D721Med (cell line): ENCODE measurements around the gene SAP130.
"Not testable (repeated sequence)": the region's sequence is repeated elsewhere in the genome, so short reads cannot be mapped to it uniquely, and the experiment has no call there.

Experiments used
- DNase-seq: peaks from one replicate; pipeline ENCODE4 v3.0.0; 2011; ENCODE audit warnings: low spot score; ENCODE audit not compliant: insufficient read length
- FAIRE-seq: peaks from 2 replicates; lab custom pipeline; 2011; peaks lifted over from hg19 to GRCh38; lab: Jason Lieb, UNC
- TF ChIP-seq, protein P1 (sequence below): IDR thresholded peaks from 2 replicates; pipeline ENCODE4 v1.5.1; 2012; ENCODE audit warnings: mild to moderate bottlenecking, control low read depth; ENCODE audit not compliant: insufficient read depth; ENCODE audit errors: missing control alignments

The SAP130 gene

DNA sequence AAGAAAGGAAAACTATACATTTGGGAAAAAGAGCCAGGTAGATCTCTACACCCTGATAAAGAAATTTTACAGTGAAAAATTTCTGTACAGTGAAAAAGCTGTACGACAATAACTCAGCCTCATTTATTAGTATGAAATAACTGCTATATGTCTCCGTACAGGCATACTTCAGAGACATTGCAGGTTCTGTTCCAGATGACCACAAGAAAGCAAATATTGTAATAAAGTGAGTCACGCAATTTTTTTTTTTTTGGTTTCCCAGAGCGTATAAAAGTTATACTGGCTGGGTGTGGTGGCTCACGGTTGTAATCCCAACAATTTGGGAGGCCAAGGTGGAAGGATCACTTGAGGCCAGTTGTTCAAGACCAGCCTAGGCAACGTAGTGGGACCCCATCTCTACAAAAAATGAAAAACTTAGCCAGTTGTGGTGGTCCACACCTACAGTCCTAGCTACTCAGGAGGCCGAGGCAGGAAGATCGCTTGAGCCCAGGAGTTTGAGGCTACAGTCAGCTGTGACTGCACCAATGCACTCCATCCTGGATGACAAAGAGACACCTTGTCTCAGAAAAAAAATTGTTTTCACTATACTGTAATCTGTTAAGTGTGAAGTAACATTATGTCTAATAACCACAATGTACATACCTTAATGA is 113.9 kb downstream of the SAP130 start:
- TF ChIP-seq, protein P1, sequence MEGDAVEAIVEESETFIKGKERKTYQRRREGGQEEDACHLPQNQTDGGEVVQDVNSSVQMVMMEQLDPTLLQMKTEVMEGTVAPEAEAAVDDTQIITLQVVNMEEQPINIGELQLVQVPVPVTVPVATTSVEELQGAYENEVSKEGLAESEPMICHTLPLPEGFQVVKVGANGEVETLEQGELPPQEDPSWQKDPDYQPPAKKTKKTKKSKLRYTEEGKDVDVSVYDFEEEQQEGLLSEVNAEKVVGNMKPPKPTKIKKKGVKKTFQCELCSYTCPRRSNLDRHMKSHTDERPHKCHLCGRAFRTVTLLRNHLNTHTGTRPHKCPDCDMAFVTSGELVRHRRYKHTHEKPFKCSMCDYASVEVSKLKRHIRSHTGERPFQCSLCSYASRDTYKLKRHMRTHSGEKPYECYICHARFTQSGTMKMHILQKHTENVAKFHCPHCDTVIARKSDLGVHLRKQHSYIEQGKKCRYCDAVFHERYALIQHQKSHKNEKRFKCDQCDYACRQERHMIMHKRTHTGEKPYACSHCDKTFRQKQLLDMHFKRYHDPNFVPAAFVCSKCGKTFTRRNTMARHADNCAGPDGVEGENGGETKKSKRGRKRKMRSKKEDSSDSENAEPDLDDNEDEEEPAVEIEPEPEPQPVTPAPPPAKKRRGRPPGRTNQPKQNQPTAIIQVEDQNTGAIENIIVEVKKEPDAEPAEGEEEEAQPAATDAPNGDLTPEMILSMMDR: no peak
- no peak for DNase-seq
- no peak for FAIRE-seq

DNA sequence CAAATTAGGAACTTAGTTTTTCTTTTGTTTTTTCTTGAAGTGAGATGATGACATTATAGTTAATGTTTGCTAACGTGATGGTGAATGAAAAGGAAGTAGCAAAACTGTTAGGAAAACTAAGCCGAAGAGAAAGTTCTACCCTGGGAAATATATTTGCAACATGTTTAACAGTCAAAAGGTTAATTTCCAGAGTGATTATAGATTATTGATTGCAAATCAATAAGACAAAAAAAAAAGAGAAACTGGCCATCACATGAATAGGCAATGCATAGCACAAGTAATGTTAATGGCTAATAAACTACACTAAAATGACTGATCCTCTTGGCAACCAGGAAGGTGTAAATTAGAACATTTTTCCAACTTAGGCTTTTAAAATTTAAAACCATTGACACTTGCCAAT is 116.1 kb downstream of the SAP130 start:
- TF ChIP-seq, protein P1: no peak
- FAIRE-seq: no peak

DNA sequence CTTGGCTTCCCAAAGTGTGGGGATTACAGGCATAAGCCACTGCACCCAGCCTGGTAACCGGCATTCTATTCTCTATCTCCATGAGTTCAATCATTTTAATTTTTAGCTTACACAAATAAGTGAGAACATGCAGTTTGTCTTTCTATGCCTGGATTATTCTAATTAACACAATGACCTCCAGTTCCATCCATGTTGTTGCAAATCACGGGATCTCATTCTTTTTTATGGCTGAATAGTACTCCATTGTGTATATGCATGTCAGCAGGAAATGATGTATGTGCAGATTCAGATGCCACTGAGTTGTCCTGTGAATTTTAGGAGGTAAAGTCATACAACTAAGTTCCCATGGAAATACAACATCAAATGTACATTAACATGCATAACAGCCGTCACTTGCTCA is 117.4 kb downstream of the SAP130 start:
- TF ChIP-seq, protein P1: no peak
- FAIRE-seq (no peak), DNase-seq (no peak)

More for the DNA sequence above, 116.1 kb downstream of the SAP130 start:
- DNase-seq: no peak

GRCh38 chr2:127909019-127909418 is 118.8 kb downstream of the SAP130 start:
- no peak for FAIRE-seq
- no peak for DNase-seq
- TF ChIP-seq, protein P1: no peak

GRCh38 chr2:127907733-127908400 is 120.0 kb downstream of the SAP130 start:
- not testable (repeated sequence) for DNase-seq, FAIRE-seq

GRCh38 chr2:127906206-127906926 is 121.5 kb downstream of the SAP130 start:
- TF ChIP-seq, protein P1: no peak
- DNase-seq (no peak), FAIRE-seq (no peak)

- TF ChIP-seq, protein P1: no peak
- no peak for FAIRE-seq
- DNase-seq: no peak
Observed at GRCh38 chr2:127901339-127902056, 126.4 kb downstream of the SAP130 start.
